ENCODE results near the gene MACROD2.

DNA sequence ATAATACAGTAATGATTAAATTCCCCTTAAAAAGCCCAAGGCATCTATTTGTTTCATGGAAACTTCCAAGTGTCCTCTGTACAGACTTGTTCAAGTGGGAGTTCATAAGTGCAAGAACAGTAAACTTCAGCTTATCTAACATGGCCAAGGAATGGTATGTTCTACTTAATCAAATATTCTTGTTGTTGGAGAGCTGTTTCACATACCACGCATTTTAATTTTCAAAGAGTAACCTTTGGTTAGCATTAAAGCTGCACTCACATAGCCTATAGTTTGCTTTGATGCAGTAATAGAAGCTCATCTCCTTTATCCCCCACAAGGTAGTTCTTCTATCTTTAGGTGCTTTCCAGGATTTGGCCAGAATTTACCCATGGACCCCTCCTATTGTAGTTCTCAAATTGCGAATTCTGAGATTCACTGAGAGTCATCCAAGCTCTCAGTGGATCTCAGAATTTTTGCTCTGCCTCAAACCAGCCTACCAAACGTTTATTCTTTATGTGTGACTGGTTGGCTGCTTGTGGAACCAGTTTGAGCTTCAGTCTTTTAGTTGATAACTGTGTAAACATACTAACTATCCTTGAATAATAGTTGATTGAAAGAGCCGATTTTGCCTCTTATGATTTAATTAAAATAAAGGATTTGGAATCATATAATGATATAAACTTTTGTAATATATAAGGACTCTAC is 1010.1 kb downstream of the MACROD2 start:
- TF ChIP-seq, protein P1, sequence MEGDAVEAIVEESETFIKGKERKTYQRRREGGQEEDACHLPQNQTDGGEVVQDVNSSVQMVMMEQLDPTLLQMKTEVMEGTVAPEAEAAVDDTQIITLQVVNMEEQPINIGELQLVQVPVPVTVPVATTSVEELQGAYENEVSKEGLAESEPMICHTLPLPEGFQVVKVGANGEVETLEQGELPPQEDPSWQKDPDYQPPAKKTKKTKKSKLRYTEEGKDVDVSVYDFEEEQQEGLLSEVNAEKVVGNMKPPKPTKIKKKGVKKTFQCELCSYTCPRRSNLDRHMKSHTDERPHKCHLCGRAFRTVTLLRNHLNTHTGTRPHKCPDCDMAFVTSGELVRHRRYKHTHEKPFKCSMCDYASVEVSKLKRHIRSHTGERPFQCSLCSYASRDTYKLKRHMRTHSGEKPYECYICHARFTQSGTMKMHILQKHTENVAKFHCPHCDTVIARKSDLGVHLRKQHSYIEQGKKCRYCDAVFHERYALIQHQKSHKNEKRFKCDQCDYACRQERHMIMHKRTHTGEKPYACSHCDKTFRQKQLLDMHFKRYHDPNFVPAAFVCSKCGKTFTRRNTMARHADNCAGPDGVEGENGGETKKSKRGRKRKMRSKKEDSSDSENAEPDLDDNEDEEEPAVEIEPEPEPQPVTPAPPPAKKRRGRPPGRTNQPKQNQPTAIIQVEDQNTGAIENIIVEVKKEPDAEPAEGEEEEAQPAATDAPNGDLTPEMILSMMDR (IDR thresholded peaks at IDR 0.05): no peak
- TF ChIP-seq POLR2A (IDR thresholded peaks at IDR 0.05): no peak
